Measurements from ENCODE around the gene MT1A.
A peak's percentile ranks its signal among the peaks of the same experiment; 100 is the strongest.
"Not testable (repeated sequence)": the region's sequence is repeated elsewhere in the genome, so short reads cannot be mapped to it uniquely, and the experiment has no call there.

Gene MT1A

DNA sequence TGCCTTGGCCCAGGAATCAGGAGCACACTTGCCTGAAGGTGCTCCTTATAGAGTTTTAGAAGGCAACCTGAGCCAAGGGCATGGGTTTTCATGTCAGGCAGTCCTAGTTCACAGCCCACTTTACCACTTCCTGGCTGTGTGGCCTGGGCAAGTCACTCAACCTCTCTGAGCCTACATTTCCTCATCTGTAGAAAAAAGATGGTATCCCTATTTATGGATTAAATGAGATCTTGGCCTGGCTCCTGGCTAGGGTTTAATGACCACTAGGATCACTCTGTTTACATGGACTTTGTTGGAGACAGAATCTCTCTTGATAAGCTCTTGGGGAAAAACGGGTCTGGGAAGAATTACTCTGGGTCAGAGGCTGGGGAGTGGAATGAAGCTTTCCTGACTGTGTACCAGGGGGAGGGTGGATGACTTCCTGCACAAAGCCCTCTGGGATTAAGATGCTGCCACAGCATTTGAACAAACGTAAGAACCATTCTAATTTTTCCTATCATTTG, 27.8 kb upstream of the MT1A start:
- no peak for DNase-seq

DNA sequence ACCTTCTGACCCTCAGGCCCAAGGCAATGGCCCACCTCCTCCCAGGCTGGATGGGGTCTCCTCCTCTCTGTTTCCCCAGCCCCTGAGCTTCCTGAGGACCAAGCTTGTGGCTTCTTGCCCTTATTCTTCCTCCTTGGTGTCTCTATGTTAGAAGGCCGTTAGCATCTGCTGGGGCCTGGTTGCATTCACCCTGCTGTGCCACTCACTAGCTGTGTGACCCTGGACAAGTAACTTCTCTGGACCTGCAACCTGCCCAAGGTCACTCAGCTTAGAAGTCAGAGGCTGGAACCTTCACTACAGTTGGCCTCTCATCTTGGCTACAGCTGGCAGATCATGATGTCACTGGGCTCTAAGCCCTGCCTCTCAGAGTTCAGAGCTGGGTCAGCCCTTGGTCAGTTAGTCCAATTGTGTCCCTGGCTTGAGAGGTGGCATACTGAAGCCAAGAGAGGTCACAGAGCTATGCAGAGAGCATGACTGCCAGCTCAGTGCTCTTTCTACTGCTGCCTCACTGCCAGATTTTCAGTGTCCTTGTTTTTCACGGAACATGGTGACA, 27.1 kb upstream of the MT1A start:
- no peak for DNase-seq

- DNase-seq = no peak
Measured at GRCh38 chr16:56613706-56614105, 24.8 kb upstream of the MT1A start.

- no peak for DNase-seq
Measured at GRCh38 chr16:56614549-56614991, 23.9 kb upstream of the MT1A start.

GRCh38 chr16:56615353-56615752, 23.1 kb upstream of the MT1A start:
- DNase-seq = no peak

DNA sequence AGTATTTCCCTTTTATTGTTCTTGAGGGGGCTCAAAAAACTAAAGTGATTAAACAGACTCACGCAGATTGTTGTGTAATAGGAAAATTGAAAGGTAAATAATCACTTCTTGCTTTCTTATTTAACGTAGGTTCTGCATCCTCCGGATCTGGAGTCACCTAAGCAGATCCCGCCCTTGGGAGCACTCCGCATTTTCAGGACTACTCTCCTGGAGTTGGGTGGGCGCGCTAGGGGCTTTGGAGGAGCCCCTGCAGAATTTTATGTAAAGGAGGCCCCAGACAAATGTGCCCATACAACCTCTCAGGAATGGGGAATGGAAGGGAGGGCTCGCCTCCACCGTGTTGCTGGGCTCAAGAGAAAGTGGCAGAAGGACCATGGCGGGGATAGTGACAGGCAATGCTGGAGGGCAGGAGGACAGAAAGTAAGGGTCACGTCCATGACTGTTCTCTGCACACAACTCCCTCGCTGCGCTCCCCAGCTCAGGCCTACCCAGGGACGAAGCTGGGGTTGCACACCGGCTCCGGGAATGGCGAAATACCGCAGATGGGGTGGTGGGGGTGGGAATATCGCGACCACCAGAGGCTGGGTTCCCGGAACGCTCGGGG, 21.8 kb upstream of the MT1A start:
- no peak for DNase-seq

DNA sequence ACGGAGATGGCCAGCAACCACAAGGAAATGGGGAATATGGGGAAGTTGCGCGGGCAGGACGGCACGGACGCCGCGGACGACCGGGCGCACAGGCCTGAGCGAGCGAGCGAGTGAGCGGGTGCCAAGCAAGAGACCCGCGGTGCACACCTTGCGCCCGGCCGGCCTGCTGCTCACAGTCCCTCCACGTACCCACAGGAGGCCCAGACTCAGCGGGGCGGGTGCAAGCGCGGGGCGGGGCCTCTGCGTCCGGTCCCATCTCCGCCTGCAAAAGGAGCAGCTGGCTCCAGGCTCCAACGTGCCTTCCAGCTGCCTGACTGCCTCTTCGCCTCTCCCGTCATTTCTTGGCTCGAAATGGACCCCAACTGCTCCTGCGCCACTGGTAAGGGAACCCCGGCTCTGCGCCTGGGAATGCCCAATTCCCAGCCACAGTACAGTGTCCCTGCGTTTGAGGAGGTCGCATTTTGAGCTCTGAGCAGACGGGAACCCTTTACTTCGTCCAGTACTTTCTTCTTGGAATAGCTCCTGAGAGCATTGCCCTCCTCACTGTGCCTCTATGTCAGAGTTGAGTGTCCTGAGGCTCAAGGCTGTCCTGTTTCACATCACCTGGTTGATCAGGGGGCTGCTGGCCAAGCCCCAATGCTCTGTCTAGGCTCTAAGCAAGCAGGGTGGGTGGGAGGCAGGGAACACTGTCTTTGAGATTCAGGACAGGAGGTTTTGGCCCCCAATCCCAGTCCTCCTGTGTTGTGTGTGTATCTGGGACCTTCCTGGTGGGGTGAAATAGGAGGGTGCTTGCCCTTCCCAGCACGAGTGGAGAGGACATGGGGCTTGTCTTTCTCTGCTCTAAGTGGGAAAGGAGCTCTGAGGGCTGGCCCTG, 21.0 kb upstream of the MT1A start:
- DNase-seq = peak; percentile 48 to 61

GRCh38 chr16:56618138-56618537, 20.3 kb upstream of the MT1A start:
- DNase-seq = no peak

GRCh38 chr16:56620339-56620897, 18.0 kb upstream of the MT1A start:
- no peak for DNase-seq

DNA sequence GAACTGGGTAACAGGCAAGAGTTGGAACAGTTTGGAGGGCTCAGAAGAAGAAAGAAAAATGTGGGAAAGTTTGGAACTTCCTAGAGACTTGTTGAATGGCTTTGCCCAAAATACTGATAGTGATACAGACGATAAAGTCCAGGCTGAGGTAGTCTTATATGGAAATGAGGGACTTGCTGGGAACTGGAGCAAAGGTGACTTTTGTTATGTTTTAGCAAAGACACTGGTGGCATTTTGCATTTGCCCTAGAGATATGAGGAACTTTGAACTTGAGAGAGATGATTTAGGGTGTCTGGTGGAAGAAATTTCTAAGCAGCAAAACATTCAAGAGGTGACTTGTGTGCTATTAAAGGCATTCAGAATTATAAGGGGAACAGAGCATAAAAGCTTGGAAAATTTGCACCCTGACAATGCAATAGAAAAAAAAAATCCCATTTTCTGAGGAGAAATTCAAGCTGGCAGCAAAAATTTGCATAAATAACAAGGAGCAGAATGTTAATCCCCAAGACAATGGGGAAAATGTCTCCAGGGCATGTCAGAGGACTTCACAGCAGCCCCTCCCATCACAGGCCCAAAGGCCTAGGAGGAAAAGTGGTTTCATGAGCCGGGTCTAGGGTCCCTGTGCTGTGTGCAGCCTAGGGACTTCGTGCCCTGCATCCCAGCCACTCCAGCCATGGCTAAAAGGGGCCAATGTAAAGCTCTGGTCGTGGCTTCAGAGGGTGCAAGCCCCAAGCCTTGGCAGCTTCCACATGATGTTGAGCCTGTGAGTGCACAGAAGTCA, 16.6 kb upstream of the MT1A start:
- not testable (repeated sequence) for DNase-seq

GRCh38 chr16:56623184-56623583, 15.3 kb upstream of the MT1A start:
- DNase-seq = not testable (repeated sequence)

- DNase-seq = no peak
Measured at GRCh38 chr16:56623637-56624036, 14.8 kb upstream of the MT1A start.

- peak in 1 of 2 experiments; percentile 70 for DNase-seq
Measured at GRCh38 chr16:56625140-56625942, 13.1 kb upstream of the MT1A start, which contains the start of gene MT1E. Gene MT1E, plus strand, starts transcription at chr16:56625781. Its CDS starts 71 bp downstream, at chr16:56625852.

DNA sequence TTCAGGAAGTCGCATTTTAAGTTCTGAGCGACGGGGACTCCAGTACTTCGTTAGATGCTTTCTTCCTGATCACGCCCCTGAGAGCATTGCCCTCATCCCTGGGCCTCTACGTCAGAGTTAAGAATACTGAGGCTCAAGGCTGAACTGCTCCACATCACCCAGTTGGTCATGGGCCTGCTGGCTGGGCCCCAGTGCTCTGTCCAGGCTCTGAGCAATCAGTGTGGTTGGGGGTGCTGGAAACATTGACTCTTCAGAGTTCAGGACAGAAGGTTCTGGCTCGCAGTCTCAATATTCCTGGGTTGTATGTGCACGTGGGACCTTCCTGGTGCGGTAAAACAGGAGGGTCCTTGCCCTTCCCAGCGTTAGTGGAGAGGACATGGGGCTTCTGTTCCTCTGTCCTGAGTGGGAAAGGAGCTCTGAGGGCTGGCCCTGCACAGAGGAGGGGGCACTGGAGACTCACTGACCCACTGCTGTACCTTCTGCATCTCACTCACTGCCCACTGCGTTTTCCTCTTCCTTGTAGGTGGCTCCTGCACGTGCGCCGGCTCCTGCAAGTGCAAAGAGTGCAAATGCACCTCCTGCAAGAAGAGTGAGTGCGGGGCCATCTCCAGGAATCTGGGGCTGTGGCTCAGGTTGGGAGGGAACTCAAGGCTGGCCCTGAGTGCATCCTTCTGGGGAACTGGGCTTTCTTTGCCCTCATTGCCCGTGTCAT, 12.4 kb upstream of the MT1A start:
- no peak for DNase-seq

- DNase-seq = no peak
Measured at GRCh38 chr16:56626685-56627084, 11.8 kb upstream of the MT1A start.

GRCh38 chr16:56628486-56629350, 9.7 kb upstream of the MT1A start:
- no peak for DNase-seq

GRCh38 chr16:56629531-56629930, 8.9 kb upstream of the MT1A start:
- no peak for DNase-seq

GRCh38 chr16:56630134-56630533, 8.3 kb upstream of the MT1A start:
- DNase-seq = no peak

- DNase-seq = no peak
Measured at GRCh38 chr16:56631197-56631596, 7.3 kb upstream of the MT1A start.

GRCh38 chr16:56631832-56632155, 6.7 kb upstream of the MT1A start:
- DNase-seq = no peak

Data from stimulated activated CD4-positive, alpha-beta T cell treated with anti-CD3 and anti-CD28 coated beads, Interleukin-4, amount 100 ng/mL, for 4 hours (primary cell).